Neural cell (in vitro differentiated cells): Measurements from ENCODE around the gene DLK2. TPM values are rescaled to one million over a fixed set of nuclear protein-coding genes. Genes with fewer than 3 reads are reported as not detected.

Experiments
- H2AFZ ChIP-seq: fragments of 200-600, 300-800 bp; sonication (generic), shearing (Covaris generic); 2 replicates; pipeline ENCODE4 v1.6.0; 2014; ENCODE audit warnings: low read depth, mild to moderate bottlenecking, antibody characterized with exemption, low read length, moderate library complexity
- H3F3A ChIP-seq: fragments of 200-600 bp; shearing (Covaris generic); 2 replicates; pipeline ENCODE4 v1.6.1; 2016; ENCODE audit warnings: mild to moderate bottlenecking, moderate library complexity, mixed read lengths, antibody characterized with exemption, low read length; ENCODE audit not compliant: insufficient read depth, poor library complexity, severe bottlenecking
- H3K27ac ChIP-seq: fragments of 200-600, 300-800 bp; sonication (generic), shearing (Covaris generic); 2 replicates; pipeline ENCODE4 v1.5.1; 2014; ENCODE audit warnings: mild to moderate bottlenecking, low read length, moderate library complexity
- H3K27me3 ChIP-seq: fragments of 300-800, 200-600 bp; sonication (generic), shearing (Covaris generic); 2 replicates; pipeline ENCODE4 v1.6.0; 2014; ENCODE audit warnings: mild to moderate bottlenecking, low read depth, low read length, moderate library complexity; ENCODE audit not compliant: insufficient read depth
- H3K36me3 ChIP-seq: fragments of 300-800, 200-600 bp; sonication (generic), shearing (Covaris generic); 2 replicates; pipeline ENCODE4 v1.5.1; 2014; ENCODE audit warnings: mild to moderate bottlenecking, antibody characterized with exemption, low read length, moderate library complexity; ENCODE audit not compliant: insufficient read depth
- H3K4me2 ChIP-seq: fragments of 300-800, 200-600 bp; sonication (generic), shearing (Covaris generic); 2 replicates; pipeline ENCODE4 v1.6.0; 2014; ENCODE audit warnings: mild to moderate bottlenecking, low read length
- H3K4me3 ChIP-seq: fragments of 300-800, 200-600 bp; sonication (generic), shearing (Covaris generic); 2 replicates; pipeline ENCODE4 v1.5.1; 2014; ENCODE audit warnings: mild to moderate bottlenecking, low read length, moderate library complexity
- H3K79me2 ChIP-seq: fragments of 200-600 bp; shearing (Covaris generic); replicated peaks from 2 replicates; pipeline ENCODE4 v1.6.0; 2014; ENCODE audit warnings: mild to moderate bottlenecking, low read length, moderate library complexity; ENCODE audit not compliant: insufficient read depth
- H3K9ac ChIP-seq: fragments of 300-800, 200-600 bp; sonication (generic), shearing (Covaris generic); 2 replicates; pipeline ENCODE4 v1.6.1; 2016; ENCODE audit warnings: mild to moderate bottlenecking, low read length, mixed read lengths
- H3K9me2 ChIP-seq: fragments of 200-600 bp; shearing (Covaris generic); 2 replicates; pipeline ENCODE4 v1.6.1; 2016; ENCODE audit warnings: mild to moderate bottlenecking, low read length, mixed read lengths; ENCODE audit not compliant: insufficient read depth
- H3K9me3 ChIP-seq: fragments of 200-600, 300-800 bp; sonication (generic), shearing (Covaris generic); 2 replicates; pipeline ENCODE4 v1.6.1; 2016; ENCODE audit warnings: mild to moderate bottlenecking, mixed run types, low read length, moderate library complexity, mixed read lengths
- H4K20me1 ChIP-seq: fragments of 200-600 bp; shearing (Covaris generic); 2 replicates; pipeline ENCODE4 v1.6.1; 2016; ENCODE audit warnings: mild to moderate bottlenecking, mixed run types; ENCODE audit not compliant: insufficient read depth
- EP300 ChIP-seq: fragments of 450-650 bp; conservative IDR thresholded peaks from 2 replicates; pipeline ENCODE4 v1.6.1; 2014; ENCODE audit warnings: antibody characterized with exemption, mild to moderate bottlenecking, moderate library complexity; ENCODE audit not compliant: poor library complexity, severe bottlenecking
- EZH2 ChIP-seq: fragments of 200-600, 300-800 bp; shearing (Covaris generic), sonication (generic); IDR thresholded peaks from 2 replicates; pipeline ENCODE4 v1.6.1; 2014; ENCODE audit warnings: antibody characterized with exemption, low read length, borderline replicate concordance, mild to moderate bottlenecking; ENCODE audit not compliant: insufficient read depth, poor library complexity, severe bottlenecking
- MXI1 ChIP-seq: fragments of 450-650 bp; conservative IDR thresholded peaks from 2 replicates; pipeline ENCODE4 v1.6.1; 2014; ENCODE audit warnings: antibody characterized with exemption, mild to moderate bottlenecking; ENCODE audit not compliant: poor library complexity, severe bottlenecking
- POLR2AphosphoS5 ChIP-seq: IDR thresholded peaks from 2 replicates; pipeline ENCODE4 v1.6.1; 2012
- RAD21 ChIP-seq: fragments of 450-650 bp; conservative IDR thresholded peaks from 2 replicates; pipeline ENCODE4 v1.6.1; 2014; ENCODE audit warnings: antibody characterized with exemption, mild to moderate bottlenecking, moderate library complexity
- SMC3 ChIP-seq: fragments of 450-650 bp; conservative IDR thresholded peaks from 2 replicates; pipeline ENCODE4 v1.6.1; 2014; ENCODE audit warnings: antibody characterized with exemption, mild to moderate bottlenecking, moderate library complexity; ENCODE audit not compliant: poor library complexity
- TAF1 ChIP-seq: IDR thresholded peaks from 2 replicates; pipeline ENCODE4 v1.6.1; 2012; ENCODE audit warnings: low read depth
- polyA plus RNA-seq: library from polyadenylated mRNA; depleted of rRNA; stranded (reverse); fragments of >200 nt; gene quantifications from 2 replicates; pipeline ENCODE4 v1.2.3, GENCODE V29; 2014
- TF ChIP-seq, protein P1 (sequence below): IDR thresholded peaks from 2 replicates; pipeline ENCODE4 v1.6.1; 2012; ENCODE audit warnings: borderline replicate concordance
- TF ChIP-seq, protein P2 (sequence below): fragments of 450-650 bp; IDR thresholded peaks from 2 replicates; pipeline ENCODE4 v1.5.1; 2014; ENCODE audit warnings: antibody characterized with exemption, mild to moderate bottlenecking, moderate library complexity; ENCODE audit not compliant: poor library complexity, severe bottlenecking

Gene DLK2
- polyA plus RNA-seq, 1 donor from 2014 or later, result 19.8 TPM

DNA sequence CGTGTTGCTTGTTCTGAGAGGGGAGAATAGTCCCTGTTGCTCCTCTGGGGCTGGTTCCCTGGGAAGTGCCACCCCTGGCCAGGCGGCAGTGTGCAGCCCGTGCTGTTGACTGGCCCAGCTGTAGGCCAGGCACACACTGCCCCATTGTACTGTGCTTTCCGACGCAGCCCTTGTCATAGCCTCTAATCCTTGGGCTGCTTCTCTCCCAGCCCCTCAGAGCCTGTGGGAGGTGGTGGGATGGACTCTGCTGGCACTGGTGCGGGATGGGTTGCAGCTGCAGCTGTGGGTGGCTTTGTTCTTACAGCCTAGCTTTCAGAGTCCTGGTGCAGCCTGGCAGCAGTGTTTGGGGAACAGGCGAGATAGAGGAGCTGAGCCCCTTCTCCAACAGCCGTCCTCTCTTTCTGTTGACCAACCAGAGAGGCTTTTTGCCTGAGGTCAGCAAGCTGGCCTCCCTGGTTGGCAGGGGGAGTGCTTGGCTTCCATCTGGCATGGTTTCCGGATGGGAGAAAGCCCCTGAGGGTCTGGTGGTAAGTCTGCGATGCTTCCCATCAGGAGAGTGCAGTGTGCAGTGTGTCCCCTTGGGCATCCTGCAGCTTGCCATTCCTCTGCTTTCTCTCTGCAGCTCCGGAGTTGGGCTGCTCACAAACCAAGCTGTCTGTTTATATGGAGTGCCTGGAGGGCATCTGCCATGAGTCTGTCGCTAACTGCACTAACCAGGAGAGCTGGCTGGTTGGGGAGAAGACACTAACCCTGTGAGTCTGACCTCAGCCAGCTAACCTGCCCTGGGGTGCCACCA is 34.1 kb upstream of the DLK2 start:
- H3K27me3 ChIP-seq, result no peaks in the 10 kb centered on the region
- H3K9ac ChIP-seq, result no peak overlapping the region
- no peak overlapping the region for H3K4me2 ChIP-seq

DNA sequence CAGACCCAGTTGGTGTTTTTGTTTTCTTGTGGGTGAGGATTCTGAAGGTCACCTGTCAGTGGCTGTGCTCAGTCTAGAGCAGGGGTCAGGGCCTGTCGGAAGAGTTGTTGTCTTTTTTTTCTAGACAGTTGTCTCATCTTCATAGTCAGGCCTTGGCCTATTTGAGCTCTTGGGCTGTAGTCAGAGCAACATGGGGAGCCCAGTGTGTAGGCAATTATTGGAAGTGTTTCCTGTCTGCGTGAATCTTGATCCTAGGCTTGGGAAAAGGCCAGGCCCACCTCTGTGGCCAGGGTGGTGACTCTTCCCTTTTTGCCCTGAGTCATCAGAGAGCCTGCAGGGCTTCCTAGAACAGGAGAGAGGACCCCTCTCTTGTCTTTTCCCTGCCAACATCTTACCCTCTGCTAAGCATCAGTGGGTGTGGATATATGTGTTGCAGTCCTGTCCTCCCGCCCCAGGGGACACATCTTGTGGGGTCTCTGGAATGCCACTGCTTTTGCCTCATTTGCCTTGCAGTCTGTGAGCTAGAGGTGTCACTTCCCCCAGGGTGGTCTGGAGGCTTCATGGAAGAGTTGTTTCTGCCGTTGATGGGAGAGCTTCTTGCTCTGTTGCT is 33.4 kb upstream of the DLK2 start:
- H3K9ac ChIP-seq, result no peak overlapping the region

More for the DNA sequence above, 34.1 kb upstream of the DLK2 start:
- H3K4me3 ChIP-seq, result no peak overlapping the region
- H2AFZ ChIP-seq, result no peak overlapping the region
- no peak overlapping the region for H3K27ac ChIP-seq
- no peaks in the 10 kb centered on the region for H3K9me2 ChIP-seq
- H3K79me2 ChIP-seq, result no peaks in the 10 kb centered on the region
- no peaks in the 10 kb centered on the region for H3F3A ChIP-seq
- no peaks in the 10 kb centered on the region for H4K20me1 ChIP-seq
- H3K9me3 ChIP-seq, result no peaks in the 10 kb centered on the region
- H3K36me3 ChIP-seq, result no peaks in the 10 kb centered on the region
- TF ChIP-seq EZH2 (no peak), MXI1 (no peak)

More for the DNA sequence above, 33.4 kb upstream of the DLK2 start:
- H3K4me3 ChIP-seq, result no peak overlapping the region
- no peak overlapping the region for H2AFZ ChIP-seq
- TF ChIP-seq POLR2AphosphoS5 (no peak), RAD21 (no peak), EZH2 (no peak), EP300 (no peak), TAF1 (no peak), MXI1 (no peak), SMC3 (no peak)
- TF ChIP-seq, protein P1, sequence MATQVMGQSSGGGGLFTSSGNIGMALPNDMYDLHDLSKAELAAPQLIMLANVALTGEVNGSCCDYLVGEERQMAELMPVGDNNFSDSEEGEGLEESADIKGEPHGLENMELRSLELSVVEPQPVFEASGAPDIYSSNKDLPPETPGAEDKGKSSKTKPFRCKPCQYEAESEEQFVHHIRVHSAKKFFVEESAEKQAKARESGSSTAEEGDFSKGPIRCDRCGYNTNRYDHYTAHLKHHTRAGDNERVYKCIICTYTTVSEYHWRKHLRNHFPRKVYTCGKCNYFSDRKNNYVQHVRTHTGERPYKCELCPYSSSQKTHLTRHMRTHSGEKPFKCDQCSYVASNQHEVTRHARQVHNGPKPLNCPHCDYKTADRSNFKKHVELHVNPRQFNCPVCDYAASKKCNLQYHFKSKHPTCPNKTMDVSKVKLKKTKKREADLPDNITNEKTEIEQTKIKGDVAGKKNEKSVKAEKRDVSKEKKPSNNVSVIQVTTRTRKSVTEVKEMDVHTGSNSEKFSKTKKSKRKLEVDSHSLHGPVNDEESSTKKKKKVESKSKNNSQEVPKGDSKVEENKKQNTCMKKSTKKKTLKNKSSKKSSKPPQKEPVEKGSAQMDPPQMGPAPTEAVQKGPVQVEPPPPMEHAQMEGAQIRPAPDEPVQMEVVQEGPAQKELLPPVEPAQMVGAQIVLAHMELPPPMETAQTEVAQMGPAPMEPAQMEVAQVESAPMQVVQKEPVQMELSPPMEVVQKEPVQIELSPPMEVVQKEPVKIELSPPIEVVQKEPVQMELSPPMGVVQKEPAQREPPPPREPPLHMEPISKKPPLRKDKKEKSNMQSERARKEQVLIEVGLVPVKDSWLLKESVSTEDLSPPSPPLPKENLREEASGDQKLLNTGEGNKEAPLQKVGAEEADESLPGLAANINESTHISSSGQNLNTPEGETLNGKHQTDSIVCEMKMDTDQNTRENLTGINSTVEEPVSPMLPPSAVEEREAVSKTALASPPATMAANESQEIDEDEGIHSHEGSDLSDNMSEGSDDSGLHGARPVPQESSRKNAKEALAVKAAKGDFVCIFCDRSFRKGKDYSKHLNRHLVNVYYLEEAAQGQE, result no peak
- TF ChIP-seq, protein P2, sequence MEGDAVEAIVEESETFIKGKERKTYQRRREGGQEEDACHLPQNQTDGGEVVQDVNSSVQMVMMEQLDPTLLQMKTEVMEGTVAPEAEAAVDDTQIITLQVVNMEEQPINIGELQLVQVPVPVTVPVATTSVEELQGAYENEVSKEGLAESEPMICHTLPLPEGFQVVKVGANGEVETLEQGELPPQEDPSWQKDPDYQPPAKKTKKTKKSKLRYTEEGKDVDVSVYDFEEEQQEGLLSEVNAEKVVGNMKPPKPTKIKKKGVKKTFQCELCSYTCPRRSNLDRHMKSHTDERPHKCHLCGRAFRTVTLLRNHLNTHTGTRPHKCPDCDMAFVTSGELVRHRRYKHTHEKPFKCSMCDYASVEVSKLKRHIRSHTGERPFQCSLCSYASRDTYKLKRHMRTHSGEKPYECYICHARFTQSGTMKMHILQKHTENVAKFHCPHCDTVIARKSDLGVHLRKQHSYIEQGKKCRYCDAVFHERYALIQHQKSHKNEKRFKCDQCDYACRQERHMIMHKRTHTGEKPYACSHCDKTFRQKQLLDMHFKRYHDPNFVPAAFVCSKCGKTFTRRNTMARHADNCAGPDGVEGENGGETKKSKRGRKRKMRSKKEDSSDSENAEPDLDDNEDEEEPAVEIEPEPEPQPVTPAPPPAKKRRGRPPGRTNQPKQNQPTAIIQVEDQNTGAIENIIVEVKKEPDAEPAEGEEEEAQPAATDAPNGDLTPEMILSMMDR, result no peak
- no peaks in the 10 kb centered on the region for H3K9me2 ChIP-seq
- H3K27ac ChIP-seq, result no peak overlapping the region
- no peak overlapping the region for H3K4me2 ChIP-seq
- H3K79me2 ChIP-seq, result no peaks in the 10 kb centered on the region
- no peaks in the 10 kb centered on the region for H3K27me3 ChIP-seq
- no peaks in the 10 kb centered on the region for H4K20me1 ChIP-seq
- no peaks in the 10 kb centered on the region for H3K36me3 ChIP-seq
- no peaks in the 10 kb centered on the region for H3F3A ChIP-seq
- H3K9me3 ChIP-seq, result no peaks in the 10 kb centered on the region
